Panc1 (cell line): ENCODE data around the gene TRAF4. TPM values are rescaled to one million over a fixed set of nuclear protein-coding genes. Genes with fewer than 3 reads are reported as not detected.

Experiments
- ATAC-seq: fragments of 200-7000 bp; cut with Tn5 transposase; 2 replicates; pipeline ENCODE4 v1.9.1; 2020; ENCODE audit warnings: mild to moderate bottlenecking, moderate library complexity
- BruUV-seq: library from RNA; stranded (reverse); fragments of 400-500 nt; replicated peaks from 2 replicates; lab custom pipeline; 2021; lab: Mats Ljungman, UMichigan
- CTCF ChIA-PET: fragments of 300-600 bp; sonication (Branson Sonifier 250); formaldehyde crosslinking; loops from one replicate; lab custom pipeline; 2022; ENCODE audit warnings: antibody characterized with exemption; lab: Charles Lee
- POLR2A ChIA-PET: fragments of 300-600 bp; sonication (Branson Sonifier 250); formaldehyde crosslinking; loops from one replicate; lab custom pipeline; 2022; ENCODE audit warnings: antibody characterized with exemption; lab: Charles Lee
- DNase-seq: peaks from one replicate; pipeline ENCODE4 v3.0.0-alpha.2; 2010; ENCODE audit warnings: low read depth, low spot score
- H3K27ac ChIP-seq: 2 replicates; pipeline ENCODE4 v1.5.1; 2011; ENCODE audit warnings: mild to moderate bottlenecking, low read length, inconsistent platforms
- H3K27me3 ChIP-seq: fragments of 200-500 bp; sonication (Bioruptor generic); 2 replicates; pipeline ENCODE4 v1.6.0; 2014; ENCODE audit warnings: low read length, inconsistent platforms; ENCODE audit not compliant: control insufficient read depth, insufficient read depth
- H3K36me3 ChIP-seq: fragments of 200-500 bp; sonication (Bioruptor generic); 2 replicates; pipeline ENCODE4 v1.5.1; 2014; ENCODE audit warnings: inconsistent platforms, mild to moderate bottlenecking, low read length, moderate library complexity; ENCODE audit not compliant: control insufficient read depth, insufficient read depth
- H3K4me1 ChIP-seq: 2 replicates; pipeline ENCODE4 v1.5.1; 2011; ENCODE audit warnings: inconsistent platforms, mild to moderate bottlenecking, low read length, moderate library complexity; ENCODE audit not compliant: control insufficient read depth, insufficient read depth
- H3K4me3 ChIP-seq, 2 experiments: 2 replicates each; pipeline ENCODE4 v1.5.1; 2011 to 2012; ENCODE audit warnings: low read depth in 2 of 2, low read length in 2 of 2, mild to moderate bottlenecking in 2 of 2, inconsistent platforms in 1 of 2, moderate library complexity in 1 of 2
- H3K9me3 ChIP-seq: fragments of 200-500 bp; sonication (Bioruptor generic); 2 replicates; pipeline ENCODE4 v1.5.1; 2014; ENCODE audit warnings: low read depth, mild to moderate bottlenecking, inconsistent platforms, low read length, moderate library complexity; ENCODE audit not compliant: control insufficient read depth, insufficient read depth
- POLR2AphosphoS5 ChIP-seq: IDR thresholded peaks from 2 replicates; pipeline ENCODE4 v1.6.1; 2012; ENCODE audit warnings: mild to moderate bottlenecking, low read depth, low read length, moderate library complexity
- REST ChIP-seq, 2 experiments: IDR thresholded peaks; 2 replicates each; pipeline ENCODE4 v1.6.1; 2011 to 2012; ENCODE audit warnings: low read depth in 2 of 2, control low read depth in 1 of 2, low read length in 1 of 2, mild to moderate bottlenecking in 1 of 2, moderate library complexity in 1 of 2; ENCODE audit not compliant: insufficient read depth in 1 of 2
- SIN3A ChIP-seq: IDR thresholded peaks from 2 replicates; pipeline ENCODE4 v1.6.1; 2012; ENCODE audit warnings: low read depth, mild to moderate bottlenecking, low read length, moderate library complexity, borderline replicate concordance; ENCODE audit not compliant: insufficient read depth
- TCF7L2 ChIP-seq: IDR thresholded peaks from 2 replicates; pipeline ENCODE4 v1.6.1; 2011; ENCODE audit warnings: mild to moderate bottlenecking, low read depth, low read length, inconsistent platforms
- in situ Hi-C: cut with HindIII; loops from 2 replicates; pipeline ENCODE4 v1.10.0; 2016; ENCODE audit warnings: low sequenced_read_pairs, low pct_unique_long_range_greater_than_20kb
- intact Hi-C: fragments of 100-400 bp; cut with micrococcal nuclease; formaldehyde crosslinking; loops from one replicate; pipeline ENCODE4 v1.10.0; 2022; ENCODE audit not compliant: unreplicated experiment
- total RNA-seq: library from RNA; stranded (reverse); gene quantifications from one replicate; pipeline ENCODE4 v1.2.1, GENCODE V29; 2021; ENCODE audit not compliant: unreplicated experiment
- TF ChIP-seq, protein P1 (sequence below): fragments of 450-650 bp; IDR thresholded peaks from 2 replicates; pipeline ENCODE4 v1.5.1; 2017; ENCODE audit warnings: mild to moderate bottlenecking

Gene TRAF4
- total RNA-seq, 1 experiment from 2014 or later, result 108 TPM

DNA sequence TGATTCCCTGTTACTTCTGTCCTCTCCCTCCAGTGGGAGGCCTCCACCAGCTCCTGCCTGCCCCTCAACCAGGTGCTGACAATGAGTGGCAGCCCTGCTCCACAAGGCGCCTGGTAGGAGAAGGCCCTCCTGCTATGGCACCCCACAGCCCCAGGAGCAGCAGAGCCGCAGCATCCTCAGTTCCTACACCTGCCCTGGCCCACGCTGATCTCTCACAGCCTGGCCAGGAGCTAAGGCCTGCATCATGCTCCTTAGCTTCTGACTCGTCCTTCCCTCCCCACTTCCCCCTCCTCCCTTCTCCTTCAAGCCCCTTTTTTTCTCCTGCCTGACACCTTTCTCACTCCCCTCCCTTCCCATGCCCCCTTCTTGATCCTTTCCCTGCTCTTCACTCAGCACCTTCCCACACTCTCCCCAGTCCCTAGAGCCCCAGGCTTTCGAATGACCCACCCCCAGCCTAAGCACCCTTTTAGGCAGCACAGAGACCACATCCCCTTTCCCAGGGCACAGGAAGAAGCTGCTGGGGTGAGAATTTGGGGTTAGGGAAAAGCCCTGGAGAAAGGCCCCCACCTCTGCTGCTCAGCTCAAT is 38.6 kb upstream of the TRAF4 start:
- TF ChIP-seq, protein P1, sequence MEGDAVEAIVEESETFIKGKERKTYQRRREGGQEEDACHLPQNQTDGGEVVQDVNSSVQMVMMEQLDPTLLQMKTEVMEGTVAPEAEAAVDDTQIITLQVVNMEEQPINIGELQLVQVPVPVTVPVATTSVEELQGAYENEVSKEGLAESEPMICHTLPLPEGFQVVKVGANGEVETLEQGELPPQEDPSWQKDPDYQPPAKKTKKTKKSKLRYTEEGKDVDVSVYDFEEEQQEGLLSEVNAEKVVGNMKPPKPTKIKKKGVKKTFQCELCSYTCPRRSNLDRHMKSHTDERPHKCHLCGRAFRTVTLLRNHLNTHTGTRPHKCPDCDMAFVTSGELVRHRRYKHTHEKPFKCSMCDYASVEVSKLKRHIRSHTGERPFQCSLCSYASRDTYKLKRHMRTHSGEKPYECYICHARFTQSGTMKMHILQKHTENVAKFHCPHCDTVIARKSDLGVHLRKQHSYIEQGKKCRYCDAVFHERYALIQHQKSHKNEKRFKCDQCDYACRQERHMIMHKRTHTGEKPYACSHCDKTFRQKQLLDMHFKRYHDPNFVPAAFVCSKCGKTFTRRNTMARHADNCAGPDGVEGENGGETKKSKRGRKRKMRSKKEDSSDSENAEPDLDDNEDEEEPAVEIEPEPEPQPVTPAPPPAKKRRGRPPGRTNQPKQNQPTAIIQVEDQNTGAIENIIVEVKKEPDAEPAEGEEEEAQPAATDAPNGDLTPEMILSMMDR, result no peak
- TF ChIP-seq POLR2AphosphoS5, result no peak
- no peak for TF ChIP-seq SIN3A
- no peak for TF ChIP-seq TCF7L2
- TF ChIP-seq REST (IDR thresholded peaks at IDR 0.05; ENCODE audit: insufficient read depth in 1 of 2, low read depth in 2 of 2, low read length in 1 of 2), result no peak
- Histone ChIP-seq H3K36me3 (peaks cover 2% of the 10 kb centered on the region; the same call in 1 of the 2 replicates), H3K27me3 (no peaks in the 10 kb centered on the region), H3K4me1 (no peaks in the 10 kb centered on the region), H3K27ac (peak overlapping the region; percentile 27; the same call in 1 of the 2 replicates), H3K4me3 (no peak overlapping the region), H3K9me3 (no peaks in the 10 kb centered on the region)
- intact Hi-C loops, result no loop called here
- no peak for DNase-seq
- in situ Hi-C loops, result no loop called here
- no TSS peak for BruUV-seq
- ATAC-seq, result peak; percentile 19; the same call in 1 of the 2 replicates
- POLR2A ChIA-PET, result no interaction called here
- CTCF ChIA-PET, result no interaction called here

DNA sequence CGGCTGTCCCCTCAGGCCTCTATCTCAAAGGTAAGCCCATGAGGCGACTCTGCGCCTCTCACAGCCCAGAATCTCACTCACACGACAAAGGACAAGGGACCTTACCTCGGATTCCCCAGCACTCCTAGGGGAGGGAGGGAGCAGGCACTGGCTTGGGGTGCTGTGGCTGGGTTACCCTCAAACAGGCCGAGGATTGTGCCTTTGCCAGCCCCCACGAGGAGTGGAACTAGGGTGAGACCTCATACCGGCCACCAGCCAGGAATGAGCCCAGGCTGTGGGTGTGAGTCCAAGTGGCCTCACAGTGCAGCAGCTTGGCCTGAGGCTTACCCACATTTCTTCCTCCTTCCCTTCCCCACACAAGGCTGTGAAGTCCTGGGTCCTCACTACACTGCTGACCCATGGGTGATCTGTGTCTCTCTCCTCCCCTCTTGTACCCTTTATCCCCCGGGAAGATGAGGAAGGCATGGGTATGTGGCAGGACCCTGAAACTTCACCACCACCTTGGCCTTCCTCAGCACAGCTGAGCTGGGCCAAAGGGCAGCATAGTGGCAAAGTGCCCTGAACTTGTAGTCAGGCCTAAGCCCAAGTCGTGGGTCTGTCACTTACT is 38.0 kb upstream of the TRAF4 start:
- POLR2A ChIA-PET, result no interaction called here
- CTCF ChIA-PET, result no interaction called here
- Histone ChIP-seq H3K36me3 (peaks cover 2% of the 10 kb centered on the region; the same call in 1 of the 2 replicates), H3K27me3 (no peaks in the 10 kb centered on the region), H3K4me3 (no peak overlapping the region), H3K4me1 (0 out of 2 replicates have a peak, but pooled peaks cover 3% of the 10 kb centered on the region), H3K9me3 (no peaks in the 10 kb centered on the region), H3K27ac (peak overlapping the region; percentile 27; the same call in 1 of the 2 replicates)
- no peak for DNase-seq
- no peak for TF ChIP-seq REST (IDR thresholded peaks at IDR 0.05; ENCODE audit: insufficient read depth in 1 of 2, low read depth in 2 of 2, low read length in 1 of 2)
- no peak for TF ChIP-seq POLR2AphosphoS5
- intact Hi-C loops, result no loop called here
- ATAC-seq, result 0 out of 2 replicates have a peak, but pooled peaks have one; percentile 5
- in situ Hi-C loops, result no loop called here
- BruUV-seq, result no TSS peak
